T-helper 2 cell treated with Interferon-gamma antibody and Interleukin-4, amounts not matched to agents 5 μg/mL and 100 μg/mL, for 36 hours (primary cell): ENCODE results near the gene NFKBIE.

Experiments used
- DNase-seq: peaks from one replicate; pipeline ENCODE4 v3.0.0; 2021; ENCODE audit warnings: low spot score
- H3K27ac Mint-ChIP-seq: one replicate; pipeline ENCODE4 v1.8.0; 2021; ENCODE audit warnings: mild to moderate bottlenecking, mixed read lengths
- H3K27me3 Mint-ChIP-seq: one replicate; pipeline ENCODE4 v1.8.0; 2021; ENCODE audit warnings: low read depth, mixed read lengths
- H3K36me3 Mint-ChIP-seq: one replicate; pipeline ENCODE4 v1.8.0; 2021; ENCODE audit warnings: low read depth, mixed read lengths
- H3K4me1 Mint-ChIP-seq: one replicate; pipeline ENCODE4 v1.8.0; 2021; ENCODE audit warnings: low read depth, mixed read lengths
- H3K4me3 Mint-ChIP-seq: one replicate; pipeline ENCODE4 v1.8.0; 2022; ENCODE audit warnings: mild to moderate bottlenecking, moderate library complexity, mixed read lengths
- H3K9me3 Mint-ChIP-seq: one replicate; pipeline ENCODE4 v1.8.0; 2021; ENCODE audit warnings: mixed read lengths

The NFKBIE gene

GRCh38 chr6:44286285-44286565 is 20.9 kb upstream of the NFKBIE start:
- Mint-ChIP-seq H3K27me3 (peaks cover 25% of the 10 kb centered on the region), H3K36me3 (no peaks in the 10 kb centered on the region), H3K4me3 (no peak overlapping the region), H3K27ac (no peak overlapping the region), H3K9me3 (no peaks in the 10 kb centered on the region), H3K4me1 (no peaks in the 10 kb centered on the region)
- DNase-seq, result no peak

GRCh38 chr6:44285552-44286284 is 20.4 kb upstream of the NFKBIE start:
- H3K27ac Mint-ChIP-seq, result no peak overlapping the region
- peaks cover 25% of the 10 kb centered on the region for H3K27me3 Mint-ChIP-seq
- no peak for DNase-seq
- H3K9me3 Mint-ChIP-seq, result no peaks in the 10 kb centered on the region
- H3K4me1 Mint-ChIP-seq, result no peaks in the 10 kb centered on the region
- H3K4me3 Mint-ChIP-seq, result no peak overlapping the region
- H3K36me3 Mint-ChIP-seq, result no peaks in the 10 kb centered on the region

DNA sequence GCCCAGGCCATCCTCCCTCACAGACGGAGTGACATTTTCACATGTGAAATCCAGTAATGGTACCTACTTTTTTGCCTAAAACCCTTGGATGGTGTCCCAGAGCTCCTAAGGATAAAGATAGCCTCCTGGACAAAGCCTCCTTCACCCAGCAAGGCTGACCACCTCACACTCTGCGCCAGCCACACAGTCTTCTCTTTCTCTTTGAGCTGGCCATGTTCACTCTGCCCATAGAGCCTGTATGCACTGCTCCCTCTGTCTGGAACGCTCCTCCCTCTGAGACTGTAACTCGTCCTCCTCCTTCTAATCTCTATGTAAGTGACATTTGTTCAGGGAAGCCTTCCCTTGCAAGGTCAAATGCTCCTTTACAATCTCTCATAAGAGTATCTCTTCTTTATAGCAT is 19.5 kb upstream of the NFKBIE start:
- H3K9me3 Mint-ChIP-seq, result no peaks in the 10 kb centered on the region
- no peak overlapping the region for H3K4me3 Mint-ChIP-seq
- no peaks in the 10 kb centered on the region for H3K36me3 Mint-ChIP-seq
- no peak overlapping the region for H3K27ac Mint-ChIP-seq
- no peak for DNase-seq
- H3K27me3 Mint-ChIP-seq, result peaks cover 21% of the 10 kb centered on the region
- no peaks in the 10 kb centered on the region for H3K4me1 Mint-ChIP-seq

GRCh38 chr6:44284121-44284520 is 18.8 kb upstream of the NFKBIE start:
- peaks cover 25% of the 10 kb centered on the region for H3K27me3 Mint-ChIP-seq
- H3K4me3 Mint-ChIP-seq, result no peak overlapping the region
- no peak for DNase-seq
- H3K4me1 Mint-ChIP-seq, result no peaks in the 10 kb centered on the region
- H3K36me3 Mint-ChIP-seq, result no peaks in the 10 kb centered on the region
- H3K9me3 Mint-ChIP-seq, result no peaks in the 10 kb centered on the region
- H3K27ac Mint-ChIP-seq, result no peak overlapping the region

DNA sequence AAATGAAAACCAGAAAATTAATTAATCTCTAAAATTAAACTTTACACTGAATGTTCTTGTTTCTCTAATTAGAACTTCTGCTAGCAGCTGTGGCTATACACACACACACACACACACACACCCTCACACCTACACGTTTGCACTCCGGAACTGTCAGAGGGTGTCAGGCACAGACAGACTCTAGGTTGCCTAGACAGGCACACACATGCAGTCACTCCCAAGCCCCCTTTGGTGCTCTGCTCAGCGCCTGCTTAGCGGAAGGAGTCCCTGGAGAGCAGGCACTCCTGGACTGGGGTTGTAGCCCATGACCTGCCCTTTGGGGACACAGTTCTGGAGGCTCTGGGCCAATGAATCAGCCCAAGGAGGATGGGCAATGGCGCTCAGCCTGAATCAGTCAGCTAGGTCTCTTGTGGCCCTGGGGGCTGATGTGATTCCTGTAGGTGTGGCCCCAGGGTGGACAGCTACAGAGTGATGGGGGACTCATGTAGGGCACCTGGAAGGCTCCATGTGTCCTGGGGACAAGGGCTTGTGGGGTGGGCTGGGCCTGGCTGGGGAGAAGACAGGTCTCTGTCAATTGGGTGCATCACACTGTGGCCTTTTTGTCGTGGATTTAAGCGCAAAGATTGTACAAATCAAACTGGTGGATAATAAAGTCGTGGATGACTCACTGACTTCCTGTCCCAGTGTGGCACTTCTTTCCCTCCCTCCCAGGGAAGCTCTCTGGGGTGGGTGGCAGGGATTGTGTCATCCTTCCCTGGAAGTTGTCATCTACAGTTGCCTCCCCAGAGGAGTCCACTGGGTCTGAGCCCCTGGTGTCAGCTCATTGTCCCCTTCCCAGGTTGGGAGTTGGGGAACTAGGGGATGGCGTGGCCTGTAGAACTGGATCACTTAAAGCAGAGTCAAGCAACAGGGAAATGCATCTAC is 13.7 kb upstream of the NFKBIE start:
- H3K4me1 Mint-ChIP-seq, result peaks cover 3% of the 10 kb centered on the region
- no peaks in the 10 kb centered on the region for H3K9me3 Mint-ChIP-seq
- no peak for DNase-seq
- no peak overlapping the region for H3K4me3 Mint-ChIP-seq
- H3K36me3 Mint-ChIP-seq, result no peaks in the 10 kb centered on the region
- H3K27ac Mint-ChIP-seq, result no peak overlapping the region
- H3K27me3 Mint-ChIP-seq, result peaks cover 35% of the 10 kb centered on the region

DNA sequence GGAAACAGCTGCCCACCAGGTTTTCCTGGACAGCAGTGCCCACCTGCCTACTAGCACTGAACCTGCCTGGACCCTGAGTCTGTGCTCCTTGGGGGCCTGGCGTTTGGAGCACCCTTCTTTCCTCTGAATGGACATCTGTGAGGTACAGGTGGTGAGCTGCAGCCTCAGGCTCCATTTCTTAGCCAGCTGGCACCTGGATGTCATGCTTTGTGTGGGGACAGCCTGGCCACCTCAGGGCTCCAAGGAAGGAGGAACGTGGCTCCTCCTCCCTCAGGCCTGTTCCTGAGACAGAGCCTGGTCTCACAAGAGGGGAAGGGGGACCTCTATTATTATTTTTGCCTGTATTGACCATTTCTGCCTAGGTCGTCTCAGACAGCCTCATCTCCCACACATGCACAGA is 13.0 kb upstream of the NFKBIE start:
- H3K27ac Mint-ChIP-seq, result no peak overlapping the region
- peaks cover 3% of the 10 kb centered on the region for H3K4me1 Mint-ChIP-seq
- no peaks in the 10 kb centered on the region for H3K36me3 Mint-ChIP-seq
- peaks cover 38% of the 10 kb centered on the region for H3K27me3 Mint-ChIP-seq
- H3K4me3 Mint-ChIP-seq, result no peak overlapping the region
- no peak for DNase-seq
- H3K9me3 Mint-ChIP-seq, result no peaks in the 10 kb centered on the region

DNA sequence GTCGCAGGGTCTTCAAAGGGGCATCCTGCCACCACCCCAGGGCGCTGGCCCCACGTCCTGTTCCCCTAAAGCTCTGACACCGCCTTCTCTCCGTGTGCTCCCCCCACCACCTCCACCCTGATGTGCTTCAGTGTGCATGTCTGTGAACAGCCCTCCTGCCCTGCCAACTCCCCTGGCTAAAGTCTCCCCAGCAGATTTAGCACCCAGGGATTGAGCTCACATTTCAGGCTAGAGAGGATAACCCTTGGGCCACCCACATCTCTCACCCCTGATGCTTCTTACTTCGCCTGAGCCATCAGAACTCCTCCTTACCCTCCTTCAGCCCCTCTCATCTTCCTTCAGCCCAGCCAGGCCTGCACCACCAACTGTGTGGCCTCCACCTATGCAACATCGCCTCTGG is 12.4 kb upstream of the NFKBIE start:
- no peaks in the 10 kb centered on the region for H3K36me3 Mint-ChIP-seq
- peaks cover 43% of the 10 kb centered on the region for H3K27me3 Mint-ChIP-seq
- H3K4me1 Mint-ChIP-seq, result peaks cover 3% of the 10 kb centered on the region
- no peak overlapping the region for H3K27ac Mint-ChIP-seq
- no peak for DNase-seq
- no peak overlapping the region for H3K4me3 Mint-ChIP-seq
- no peaks in the 10 kb centered on the region for H3K9me3 Mint-ChIP-seq

GRCh38 chr6:44276667-44277640 is 11.6 kb upstream of the NFKBIE start:
- no peak overlapping the region for H3K4me3 Mint-ChIP-seq
- DNase-seq, result no peak
- H3K27ac Mint-ChIP-seq, result no peak overlapping the region
- peaks cover 51% of the 10 kb centered on the region for H3K27me3 Mint-ChIP-seq
- no peaks in the 10 kb centered on the region for H3K9me3 Mint-ChIP-seq
- peaks cover 3% of the 10 kb centered on the region for H3K4me1 Mint-ChIP-seq
- H3K36me3 Mint-ChIP-seq, result no peaks in the 10 kb centered on the region

DNA sequence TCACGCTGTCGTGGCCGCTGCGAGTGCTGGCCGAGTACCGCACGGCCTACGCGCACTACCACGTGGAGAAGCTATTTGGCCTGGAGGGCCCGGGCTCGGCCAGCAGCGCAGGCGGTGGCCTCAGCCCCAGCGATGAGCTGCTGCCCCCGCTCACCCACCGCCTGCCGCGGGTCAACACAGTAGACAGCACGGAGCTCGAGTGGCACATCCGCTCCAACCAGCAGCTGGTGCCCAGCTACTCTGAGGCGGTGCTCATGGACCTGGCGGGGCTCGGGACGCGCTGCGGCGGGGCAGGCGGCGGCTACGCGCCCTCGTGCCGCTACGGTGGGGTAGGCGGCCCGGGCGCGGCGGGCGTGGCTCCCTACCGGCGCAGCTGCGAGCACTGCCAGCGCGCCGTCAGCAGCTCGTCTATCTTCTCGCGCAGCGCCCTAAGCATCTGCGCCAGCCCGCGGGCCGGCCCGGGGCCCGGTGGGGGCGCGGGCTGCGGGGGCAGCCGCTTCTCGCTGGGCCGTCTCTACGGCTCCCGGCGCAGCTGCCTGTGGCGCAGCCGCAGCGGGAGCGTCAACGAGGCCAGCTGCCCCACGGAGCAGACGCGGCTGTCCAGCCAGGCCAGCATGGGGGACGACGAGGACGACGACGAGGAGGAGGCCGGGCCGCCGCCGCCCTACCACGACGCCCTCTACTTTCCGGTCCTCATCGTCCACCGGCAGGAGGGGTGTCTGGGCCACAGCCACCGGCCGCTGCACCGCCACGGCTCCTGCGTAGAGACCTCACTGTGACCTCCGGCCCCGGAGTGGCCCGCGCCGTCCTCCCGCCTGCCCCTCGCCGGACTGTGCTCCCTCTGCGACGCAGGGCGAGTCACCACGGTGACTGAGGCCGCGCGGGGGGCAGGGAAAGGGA is 10.6 kb upstream of the NFKBIE start:
- H3K4me3 Mint-ChIP-seq, result no peak overlapping the region
- H3K4me1 Mint-ChIP-seq, result peaks cover 3% of the 10 kb centered on the region
- no peaks in the 10 kb centered on the region for H3K9me3 Mint-ChIP-seq
- no peak overlapping the region for H3K27ac Mint-ChIP-seq
- H3K36me3 Mint-ChIP-seq, result no peaks in the 10 kb centered on the region
- no peak for DNase-seq
- H3K27me3 Mint-ChIP-seq, result peaks cover 61% of the 10 kb centered on the region

- Mint-ChIP-seq H3K27ac (no peak overlapping the region), H3K36me3 (no peaks in the 10 kb centered on the region), H3K27me3 (peaks cover 61% of the 10 kb centered on the region), H3K4me1 (peaks cover 3% of the 10 kb centered on the region), H3K9me3 (no peaks in the 10 kb centered on the region), H3K4me3 (no peak overlapping the region)
- DNase-seq, result no peak
These were observed 10.0 kb upstream of the NFKBIE start for GRCh38 chr6:44275271-44275748.

DNA sequence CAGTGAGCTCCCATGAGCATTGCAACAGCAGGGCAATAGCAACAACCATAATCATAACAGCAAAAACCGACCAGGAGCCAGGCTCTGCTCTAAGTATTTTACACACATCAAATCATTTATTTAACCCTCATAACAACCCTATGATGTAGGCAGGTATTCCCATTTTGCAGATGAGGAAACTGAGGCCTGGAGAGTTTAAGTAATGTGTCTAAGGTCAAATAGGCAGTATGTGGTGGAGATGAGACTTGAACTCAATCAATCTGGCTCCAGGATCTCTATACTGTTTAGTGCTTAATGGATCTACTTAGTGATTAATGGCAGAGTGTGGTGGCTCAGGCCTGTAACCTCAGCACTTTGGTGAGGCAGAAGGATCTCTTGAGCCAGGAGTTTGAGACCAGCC is 8.3 kb upstream of the NFKBIE start:
- Mint-ChIP-seq H3K9me3 (no peaks in the 10 kb centered on the region), H3K4me1 (peaks cover 5% of the 10 kb centered on the region), H3K4me3 (no peak overlapping the region), H3K36me3 (no peaks in the 10 kb centered on the region), H3K27me3 (peaks cover 71% of the 10 kb centered on the region), H3K27ac (no peak overlapping the region)
- no peak for DNase-seq

- no peaks in the 10 kb centered on the region for H3K36me3 Mint-ChIP-seq
- peaks cover 5% of the 10 kb centered on the region for H3K4me1 Mint-ChIP-seq
- DNase-seq, result no peak
- H3K27me3 Mint-ChIP-seq, result peaks cover 73% of the 10 kb centered on the region
- no peak overlapping the region for H3K4me3 Mint-ChIP-seq
- no peak overlapping the region for H3K27ac Mint-ChIP-seq
- H3K9me3 Mint-ChIP-seq, result no peaks in the 10 kb centered on the region
These were observed 7.7 kb upstream of the NFKBIE start for GRCh38 chr6:44272999-44273566.

GRCh38 chr6:44272529-44272928 is 7.2 kb upstream of the NFKBIE start:
- no peak overlapping the region for H3K27ac Mint-ChIP-seq
- H3K4me3 Mint-ChIP-seq, result no peak overlapping the region
- H3K4me1 Mint-ChIP-seq, result peaks cover 5% of the 10 kb centered on the region

More at GRCh38 chr6:44272529-44272928, 7.2 kb upstream of the NFKBIE start:
- Mint-ChIP-seq H3K27me3 (peaks cover 67% of the 10 kb centered on the region), H3K36me3 (no peaks in the 10 kb centered on the region), H3K9me3 (no peaks in the 10 kb centered on the region)
- DNase-seq, result no peak
